Calu3 (cell line): ENCODE data around the gene EP400. TPM values are rescaled to one million over a fixed set of nuclear protein-coding genes. Genes with fewer than 3 reads are reported as not detected.
"Not testable (repeated sequence)": the region's sequence is repeated elsewhere in the genome, so short reads cannot be mapped to it uniquely, and the experiment has no call there.

Source experiments
- BruUV-seq: library from RNA; stranded (reverse); fragments of 400-500 nt; replicated peaks from 2 replicates; lab custom pipeline; 2021; lab: Mats Ljungman, UMichigan
- CTCF ChIA-PET: fragments of 300-600 bp; sonication (Branson Sonifier 250); formaldehyde crosslinking; loops from one replicate; lab custom pipeline; 2022; ENCODE audit warnings: antibody characterized with exemption; lab: Charles Lee
- DNase-seq: peaks from one replicate; pipeline ENCODE4 v3.0.0; 2022
- H3K27ac Mint-ChIP-seq: one replicate; pipeline ENCODE4 v1.8.0; 2022; ENCODE audit warnings: mixed read lengths; ENCODE audit not compliant: unreplicated experiment
- H3K27me3 Mint-ChIP-seq: one replicate; pipeline ENCODE4 v1.8.0; 2022; ENCODE audit warnings: mixed read lengths; ENCODE audit not compliant: unreplicated experiment
- H3K36me3 Mint-ChIP-seq: one replicate; pipeline ENCODE4 v1.8.0; 2022; ENCODE audit warnings: mild to moderate bottlenecking, moderate library complexity, mixed read lengths; ENCODE audit not compliant: insufficient read depth, unreplicated experiment
- H3K4me1 Mint-ChIP-seq: one replicate; pipeline ENCODE4 v1.8.0; 2022; ENCODE audit warnings: mild to moderate bottlenecking, low read depth, mixed read lengths; ENCODE audit not compliant: unreplicated experiment
- H3K4me3 Mint-ChIP-seq: one replicate; pipeline ENCODE4 v1.8.0; 2022; ENCODE audit warnings: mild to moderate bottlenecking, low read depth, moderate library complexity, mixed read lengths; ENCODE audit not compliant: unreplicated experiment
- H3K9me3 Mint-ChIP-seq: one replicate; pipeline ENCODE4 v1.8.0; 2022; ENCODE audit warnings: low read depth, mixed read lengths; ENCODE audit not compliant: unreplicated experiment
- intact Hi-C: fragments of 100-400 bp; cut with micrococcal nuclease; formaldehyde crosslinking; loops from one replicate; pipeline ENCODE4 v1.10.0; 2022; ENCODE audit not compliant: unreplicated experiment
- total RNA-seq: library from RNA; stranded (reverse); gene quantifications from 2 replicates; pipeline ENCODE4 v1.2.3, GENCODE V29; 2022
- TF ChIP-seq, protein P1 (sequence below): fragments of 200-600 bp; IDR thresholded peaks from one replicate; pipeline ENCODE4 v1.8.0; 2022; ENCODE audit warnings: antibody characterized with exemption; ENCODE audit not compliant: unreplicated experiment

The EP400 gene
- total RNA-seq, 1 experiment from 2014 or later, result 88.7 TPM

DNA sequence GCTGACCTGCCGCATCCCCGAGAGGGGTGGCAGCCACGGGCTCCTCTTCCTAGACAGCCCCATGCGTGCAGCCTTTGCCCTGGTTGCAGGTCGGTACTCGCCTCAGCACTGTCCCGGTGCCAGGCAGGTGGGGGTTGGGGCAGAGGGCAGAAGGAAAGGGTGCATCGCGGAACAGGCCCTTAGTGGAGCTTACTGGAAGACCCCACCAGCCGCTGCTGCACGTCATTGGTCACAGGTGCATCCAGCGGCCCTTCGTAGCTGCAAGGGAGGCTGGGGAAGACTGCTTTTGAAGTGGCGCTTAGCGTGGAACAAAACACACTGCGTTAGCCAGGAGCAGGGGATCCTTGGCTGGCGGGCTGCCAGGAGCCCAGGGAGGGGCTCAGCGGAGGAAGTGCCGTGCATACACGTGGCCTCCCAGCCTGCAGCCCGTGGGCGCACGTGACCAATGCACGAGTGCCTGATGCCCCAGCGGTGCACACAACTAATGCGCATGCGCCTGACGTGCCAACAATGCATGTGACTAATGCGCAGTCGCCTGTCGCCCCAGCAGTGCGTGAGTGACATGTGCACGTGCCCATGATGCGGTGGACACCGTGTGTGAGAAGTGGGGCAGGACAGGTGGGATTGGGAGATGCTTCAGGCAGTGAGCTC, 5.0 kb upstream of the EP400 start:
- no peak for DNase-seq

DNA sequence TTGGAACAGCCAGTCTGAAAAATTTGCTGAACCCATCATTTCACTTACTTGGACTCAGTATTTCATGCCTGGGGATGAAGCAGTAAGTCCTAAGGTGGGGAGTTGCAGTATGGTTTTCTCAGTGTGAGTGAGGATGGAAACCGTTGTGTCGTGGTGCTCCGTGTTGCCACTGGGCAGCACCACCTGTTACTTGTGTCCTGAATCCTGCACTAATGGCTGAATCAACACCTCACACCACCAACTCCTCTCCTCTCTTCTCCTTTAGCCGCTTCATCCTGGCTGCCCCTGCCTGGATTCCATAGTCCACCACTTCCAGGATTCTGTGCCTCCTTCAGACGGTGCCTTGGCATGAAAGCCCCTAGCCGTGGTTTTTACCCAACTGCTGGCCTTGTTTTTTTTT, 3.0 kb upstream of the EP400 start:
- Mint-ChIP-seq H3K36me3 (peaks cover 56% of the 10 kb centered on the region), H3K4me3 (no peak overlapping the region), H3K27ac (no peak overlapping the region), H3K27me3 (no peaks in the 10 kb centered on the region), H3K4me1 (no peaks in the 10 kb centered on the region), H3K9me3 (no peaks in the 10 kb centered on the region)
- no TSS peak for BruUV-seq
- TF ChIP-seq, protein P1, sequence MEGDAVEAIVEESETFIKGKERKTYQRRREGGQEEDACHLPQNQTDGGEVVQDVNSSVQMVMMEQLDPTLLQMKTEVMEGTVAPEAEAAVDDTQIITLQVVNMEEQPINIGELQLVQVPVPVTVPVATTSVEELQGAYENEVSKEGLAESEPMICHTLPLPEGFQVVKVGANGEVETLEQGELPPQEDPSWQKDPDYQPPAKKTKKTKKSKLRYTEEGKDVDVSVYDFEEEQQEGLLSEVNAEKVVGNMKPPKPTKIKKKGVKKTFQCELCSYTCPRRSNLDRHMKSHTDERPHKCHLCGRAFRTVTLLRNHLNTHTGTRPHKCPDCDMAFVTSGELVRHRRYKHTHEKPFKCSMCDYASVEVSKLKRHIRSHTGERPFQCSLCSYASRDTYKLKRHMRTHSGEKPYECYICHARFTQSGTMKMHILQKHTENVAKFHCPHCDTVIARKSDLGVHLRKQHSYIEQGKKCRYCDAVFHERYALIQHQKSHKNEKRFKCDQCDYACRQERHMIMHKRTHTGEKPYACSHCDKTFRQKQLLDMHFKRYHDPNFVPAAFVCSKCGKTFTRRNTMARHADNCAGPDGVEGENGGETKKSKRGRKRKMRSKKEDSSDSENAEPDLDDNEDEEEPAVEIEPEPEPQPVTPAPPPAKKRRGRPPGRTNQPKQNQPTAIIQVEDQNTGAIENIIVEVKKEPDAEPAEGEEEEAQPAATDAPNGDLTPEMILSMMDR, result no peak
- no peak for DNase-seq
- CTCF ChIA-PET, result interaction anchor here (0.7 to 1.0 kb wide), 2 partner anchors 17 to 1291 kb away, joined by 3 to 5 read pairs; no protein-coding TSS in a partner anchor
- intact Hi-C loops, result no loop called here

More for the DNA sequence above, 5.0 kb upstream of the EP400 start:
- intact Hi-C loops, result no loop called here
- no peaks in the 10 kb centered on the region for H3K27me3 Mint-ChIP-seq
- TF ChIP-seq, protein P1, result no peak
- no peak overlapping the region for H3K4me3 Mint-ChIP-seq
- peaks cover 59% of the 10 kb centered on the region for H3K36me3 Mint-ChIP-seq
- BruUV-seq, result no TSS peak
- no peaks in the 10 kb centered on the region for H3K4me1 Mint-ChIP-seq
- CTCF ChIA-PET, result no interaction called here
- no peaks in the 10 kb centered on the region for H3K9me3 Mint-ChIP-seq
- peak overlapping the region; percentile 27 for H3K27ac Mint-ChIP-seq

DNA sequence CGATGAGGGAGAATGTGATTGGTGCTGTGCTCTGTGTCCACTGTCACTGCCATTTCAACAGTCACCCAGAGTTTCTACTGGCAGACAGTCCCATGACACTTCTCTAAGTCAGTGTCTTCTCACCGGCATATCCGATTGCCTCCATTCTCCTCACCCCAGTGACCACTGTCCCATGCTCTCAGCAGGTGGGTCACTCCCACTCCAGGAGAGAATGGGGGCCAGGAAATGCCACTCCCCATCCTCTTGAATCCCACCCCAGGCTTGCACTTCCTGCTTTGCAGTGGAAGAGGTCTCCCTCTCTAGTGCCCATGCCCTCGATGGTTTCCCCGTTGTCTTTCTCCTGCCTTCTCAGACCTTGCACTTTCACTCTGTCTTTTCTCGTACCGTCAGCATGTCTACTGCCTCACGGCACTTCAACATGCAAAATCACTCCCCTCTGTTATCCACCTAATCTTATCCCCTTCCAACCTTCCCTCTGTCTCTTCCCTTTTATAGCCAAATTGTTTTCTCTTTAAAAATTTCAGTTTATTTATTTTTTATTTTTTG, 2.2 kb upstream of the EP400 start:
- CTCF ChIA-PET, result interaction anchor here (1.0 kb wide), 1 partner anchor 18 kb away, joined by 3 read pairs; no protein-coding TSS in a partner anchor
- TF ChIP-seq, protein P1, result no peak
- no TSS peak for BruUV-seq
- Mint-ChIP-seq H3K27me3 (no peaks in the 10 kb centered on the region), H3K4me1 (peaks cover 1% of the 10 kb centered on the region), H3K36me3 (peaks cover 52% of the 10 kb centered on the region), H3K27ac (no peak overlapping the region), H3K4me3 (no peak overlapping the region), H3K9me3 (no peaks in the 10 kb centered on the region)
- intact Hi-C loops, result loop anchor here (2.0 kb wide), 1 partner anchor 97 kb away; no protein-coding TSS in a partner anchor
- no peak for DNase-seq

DNA sequence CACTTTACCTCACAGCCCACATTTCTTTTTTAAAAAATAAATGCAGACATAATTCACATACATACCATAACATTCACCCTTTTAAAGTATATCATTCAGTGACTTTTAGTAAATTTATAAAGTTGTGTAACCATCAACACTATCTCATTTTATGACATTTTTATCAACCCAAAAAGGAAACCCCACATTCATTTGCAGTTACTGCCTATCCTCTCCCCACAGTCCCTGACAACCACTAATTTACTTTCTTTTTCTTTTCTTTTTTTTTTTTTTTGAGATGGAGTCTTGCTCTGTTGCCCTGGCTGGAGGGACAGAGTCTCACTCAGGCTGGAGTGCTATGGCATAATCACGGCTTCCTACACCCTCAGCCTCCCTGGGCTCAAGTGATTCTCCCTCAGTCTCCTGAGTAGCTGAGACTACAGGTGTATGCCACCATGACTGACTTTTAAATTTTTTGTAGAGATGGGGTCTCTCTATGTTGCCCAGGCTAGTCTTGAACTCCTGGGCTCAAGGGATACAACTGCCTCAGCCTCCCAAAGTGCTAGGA, 1.5 kb upstream of the EP400 start:
- no peak for DNase-seq
- TF ChIP-seq, protein P1, result no peak
- Mint-ChIP-seq H3K4me3 (no peak overlapping the region), H3K27ac (no peak overlapping the region), H3K27me3 (no peaks in the 10 kb centered on the region), H3K4me1 (peaks cover 8% of the 10 kb centered on the region), H3K9me3 (no peaks in the 10 kb centered on the region), H3K36me3 (peaks cover 47% of the 10 kb centered on the region)
- no TSS peak for BruUV-seq
- intact Hi-C loops, result loop anchor here (2.0 kb wide), 1 partner anchor 97 kb away; no protein-coding TSS in a partner anchor
- CTCF ChIA-PET, result no interaction called here

DNA sequence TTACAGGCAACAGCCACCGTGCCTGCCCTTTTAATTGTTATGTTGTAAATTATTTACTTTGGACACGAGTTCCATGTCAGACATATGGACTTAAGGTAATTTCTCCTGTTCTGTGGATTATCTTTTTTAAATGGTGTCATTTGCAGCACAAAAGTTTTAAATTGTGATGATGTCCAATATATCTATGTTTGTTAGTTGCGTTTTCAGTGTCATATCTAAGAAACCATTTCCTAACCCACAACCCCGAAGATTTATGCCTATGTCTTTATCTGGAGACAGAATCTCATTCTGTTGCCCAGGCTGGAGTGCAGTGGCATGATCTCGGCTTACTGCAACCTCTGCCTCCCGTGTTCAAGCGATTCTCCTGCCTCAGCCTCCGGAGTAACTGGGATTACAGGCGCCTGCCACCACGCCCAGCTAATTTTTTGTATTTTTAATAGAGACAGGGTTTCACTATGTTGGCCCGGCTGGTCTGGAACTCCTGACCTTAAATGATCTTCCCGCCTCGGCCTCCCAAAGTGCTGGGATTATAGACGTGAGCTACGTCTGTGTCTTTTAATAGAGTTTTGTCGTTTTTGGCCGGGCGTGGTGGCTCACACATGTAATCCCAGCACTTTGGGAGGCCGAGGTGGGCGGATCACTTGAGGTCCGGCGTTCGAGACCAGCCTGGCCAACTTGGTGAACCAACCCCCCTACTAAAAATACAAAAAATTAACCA, 870 bp upstream of the EP400 start:
- not testable (repeated sequence) for DNase-seq, H3K9me3 Mint-ChIP-seq
- CTCF ChIA-PET, result interaction anchor here (2.1 kb wide), 1 partner anchor 98 kb away, joined by 15 read pairs; no protein-coding TSS in a partner anchor

More for the DNA sequence above, 870 bp upstream of the EP400 start:
- intact Hi-C loops, result loop anchor here (2.0 kb wide), 1 partner anchor 98 kb away; no protein-coding TSS in a partner anchor
- not testable (repeated sequence) for H3K27me3 Mint-ChIP-seq, H3K27ac Mint-ChIP-seq, BruUV-seq
- peaks cover 10% of the 10 kb centered on the region for H3K4me1 Mint-ChIP-seq
- peaks cover 40% of the 10 kb centered on the region for H3K36me3 Mint-ChIP-seq
- peak overlapping the region; percentile 84 for H3K4me3 Mint-ChIP-seq
